ENCODE results near the gene C6orf141. TPM values are rescaled to one million over a fixed set of nuclear protein-coding genes. Genes with fewer than 3 reads are reported as not detected.

The C6orf141 gene
- total RNA-seq, 2 donors from 2014 or later = 0.75 TPM; not detected in 1

DNA sequence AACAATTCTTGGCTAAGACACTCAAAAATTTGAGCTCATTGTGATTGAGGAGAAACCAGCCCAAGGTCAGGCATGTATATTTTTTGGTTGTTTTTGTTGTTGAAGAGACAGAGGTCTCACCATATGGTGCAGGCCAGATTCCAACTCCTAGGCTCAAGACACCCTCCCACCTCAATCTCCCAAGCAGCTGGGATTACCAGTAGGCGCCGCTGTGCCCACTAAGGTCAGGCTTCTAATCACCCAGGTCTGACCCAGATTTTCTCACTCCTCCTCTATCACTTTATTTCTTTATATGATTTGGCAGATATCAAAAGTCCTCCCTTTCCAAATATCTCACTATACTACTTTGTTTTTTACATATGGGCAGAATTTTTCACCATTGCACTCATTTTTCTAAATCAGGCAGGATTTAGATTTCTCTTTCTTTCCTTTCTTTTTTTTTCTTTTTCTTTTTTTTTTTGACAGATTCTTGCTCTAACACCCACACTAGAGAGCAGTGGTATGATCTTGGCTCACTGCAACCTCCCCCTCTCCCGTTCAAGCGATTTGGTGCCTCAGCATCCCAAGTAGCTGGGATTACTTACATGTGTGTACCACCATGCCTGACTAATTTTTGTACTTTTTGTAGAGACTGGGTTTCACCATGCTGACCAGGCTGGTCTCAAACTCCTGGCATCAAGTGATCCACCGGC lies 1.7 kb upstream of the C6orf141 start:
- Histone ChIP-seq H3K4me1 (peaks cover 0 to 10% of the 10 kb centered on the region in 2 donors), H3K4me3 (no peak overlapping the region), H3K9me3 (no peaks in the 10 kb centered on the region), H3K27ac (no peak overlapping the region), H3K36me3 (no peaks in the 10 kb centered on the region), H3K27me3 (peaks cover 7 to 8% of the 10 kb centered on the region in 2 donors)
- DNase-seq (ENCODE audit: low spot score) = no peak
- TF ChIP-seq, protein P1, sequence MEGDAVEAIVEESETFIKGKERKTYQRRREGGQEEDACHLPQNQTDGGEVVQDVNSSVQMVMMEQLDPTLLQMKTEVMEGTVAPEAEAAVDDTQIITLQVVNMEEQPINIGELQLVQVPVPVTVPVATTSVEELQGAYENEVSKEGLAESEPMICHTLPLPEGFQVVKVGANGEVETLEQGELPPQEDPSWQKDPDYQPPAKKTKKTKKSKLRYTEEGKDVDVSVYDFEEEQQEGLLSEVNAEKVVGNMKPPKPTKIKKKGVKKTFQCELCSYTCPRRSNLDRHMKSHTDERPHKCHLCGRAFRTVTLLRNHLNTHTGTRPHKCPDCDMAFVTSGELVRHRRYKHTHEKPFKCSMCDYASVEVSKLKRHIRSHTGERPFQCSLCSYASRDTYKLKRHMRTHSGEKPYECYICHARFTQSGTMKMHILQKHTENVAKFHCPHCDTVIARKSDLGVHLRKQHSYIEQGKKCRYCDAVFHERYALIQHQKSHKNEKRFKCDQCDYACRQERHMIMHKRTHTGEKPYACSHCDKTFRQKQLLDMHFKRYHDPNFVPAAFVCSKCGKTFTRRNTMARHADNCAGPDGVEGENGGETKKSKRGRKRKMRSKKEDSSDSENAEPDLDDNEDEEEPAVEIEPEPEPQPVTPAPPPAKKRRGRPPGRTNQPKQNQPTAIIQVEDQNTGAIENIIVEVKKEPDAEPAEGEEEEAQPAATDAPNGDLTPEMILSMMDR (IDR thresholded peaks at IDR 0.05) = no peak

GRCh38 chr6:49549691-49550491 lies 577 bp upstream of the C6orf141 start:
- Histone ChIP-seq H3K36me3 (no peaks in the 10 kb centered on the region), H3K27me3 (peaks cover 7 to 8% of the 10 kb centered on the region in 2 donors), H3K9me3 (no peaks in the 10 kb centered on the region), H3K4me3 (peak overlapping the region in 1 of 2 donors; percentile 45), H3K27ac (no peak overlapping the region), H3K4me1 (peaks cover 0 to 10% of the 10 kb centered on the region in 2 donors)
- no peak for DNase-seq (ENCODE audit: low spot score)
- TF ChIP-seq, protein P1 (IDR thresholded peaks at IDR 0.05) = no peak

DNA sequence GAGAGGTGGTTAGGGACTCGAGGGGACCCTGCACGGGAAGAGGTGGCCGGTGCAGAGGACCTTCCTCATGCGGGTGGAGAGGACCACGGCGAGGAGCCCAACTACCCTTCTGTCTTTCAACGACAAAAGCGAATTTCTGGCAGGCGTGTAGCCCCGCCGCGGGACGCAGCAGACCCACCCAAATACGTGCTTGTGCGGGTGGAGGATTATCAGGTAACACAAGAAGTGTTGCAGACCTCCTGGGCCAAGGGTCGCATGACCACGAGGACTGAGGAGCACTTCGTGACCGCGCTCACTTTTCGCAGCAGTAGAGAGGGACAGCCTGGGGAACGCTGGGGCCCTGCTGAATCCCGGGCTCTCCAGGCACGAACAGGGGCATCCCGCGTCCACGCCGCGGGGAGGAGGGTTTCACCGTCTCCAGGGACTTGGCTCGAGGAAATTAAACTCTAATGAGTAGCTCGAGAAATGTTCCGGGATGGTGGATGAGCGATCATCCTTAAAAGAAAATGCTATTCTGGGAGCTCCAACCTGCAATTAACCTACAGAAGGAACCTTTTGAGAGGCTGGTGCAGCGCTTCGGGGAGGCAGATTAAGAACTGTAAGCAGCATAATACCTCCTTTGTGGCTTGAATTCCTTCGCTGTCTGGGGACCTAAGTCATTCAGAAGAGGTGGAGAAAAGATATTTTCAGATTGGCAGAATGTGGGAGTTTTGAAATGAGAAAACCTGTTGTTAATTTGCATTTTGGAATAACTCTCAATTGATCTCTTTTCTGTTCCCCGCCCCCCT lies 804 bp downstream of the C6orf141 start:
- no peaks in the 10 kb centered on the region for H3K36me3 ChIP-seq
- H3K27me3 ChIP-seq = peaks cover 7 to 8% of the 10 kb centered on the region in 2 donors
- peak overlapping the region; percentile 2 to 45 for H3K4me3 ChIP-seq
- H3K27ac ChIP-seq = no peak overlapping the region
- H3K4me1 ChIP-seq = peaks cover 0 to 10% of the 10 kb centered on the region in 2 donors
- TF ChIP-seq, protein P1 (IDR thresholded peaks at IDR 0.05) = no peak
- H3K9me3 ChIP-seq = no peaks in the 10 kb centered on the region
- no peak for DNase-seq (ENCODE audit: low spot score)

- Histone ChIP-seq H3K4me3 (peak overlapping the region in 1 of 2 donors; percentile 45), H3K36me3 (no peaks in the 10 kb centered on the region), H3K9me3 (no peaks in the 10 kb centered on the region), H3K27me3 (peaks cover 7 to 8% of the 10 kb centered on the region in 2 donors), H3K27ac (no peak overlapping the region), H3K4me1 (peaks cover 0 to 10% of the 10 kb centered on the region in 2 donors)
- DNase-seq (ENCODE audit: low spot score) = no peak
- TF ChIP-seq, protein P1 (IDR thresholded peaks at IDR 0.05) = no peak
These were observed 1.3 kb downstream of the C6orf141 start for GRCh38 chr6:49551866-49552129.

GRCh38 chr6:49552596-49552995 lies 2.1 kb downstream of the C6orf141 start:
- H3K4me3 ChIP-seq = no peak overlapping the region
- H3K27ac ChIP-seq = no peak overlapping the region
- peaks cover 7 to 8% of the 10 kb centered on the region in 2 donors for H3K27me3 ChIP-seq
- no peaks in the 10 kb centered on the region for H3K36me3 ChIP-seq
- H3K4me1 ChIP-seq = peaks cover 0 to 10% of the 10 kb centered on the region in 2 donors
- no peak for DNase-seq (ENCODE audit: low spot score)
- TF ChIP-seq, protein P1 (IDR thresholded peaks at IDR 0.05) = no peak
- no peaks in the 10 kb centered on the region for H3K9me3 ChIP-seq

Measured in right atrium auricular region (tissue), 2 donors.